ENCODE data around the gene ITPRID2. TPM values are rescaled to one million over a fixed set of nuclear protein-coding genes. Genes with fewer than 3 reads are reported as not detected.

ITPRID2 gene
- total and polyA plus RNA-seq, 12 donors, result 25.5 to 103 (median 79.8) TPM

GRCh38 chr2:181847198-181847556 is 44.4 kb upstream of the ITPRID2 start:
- Histone ChIP-seq H3K9me3 (replicated peaks in 1 of 3) (no peaks in the 10 kb centered on the region), H3K4me3 (no peak overlapping the region), H3K36me3 (replicated peaks in 1 of 2) (no peaks in the 10 kb centered on the region), H3K27ac (no peak overlapping the region), H3K27me3 (no peaks in the 10 kb centered on the region), H3K4me1 (replicated peaks in 1 of 2) (no peaks in the 10 kb centered on the region)
- TF ChIP-seq CTCF (IDR thresholded peaks at IDR 0.05) (no peak), POLR2A (IDR thresholded peaks at IDR 0.05) (no peak)
- intact Hi-C loops (cut with DNase I), result no loop called here
- no peak for DNase-seq

- Histone ChIP-seq H3K9me3 (replicated peaks in 1 of 3) (no peaks in the 10 kb centered on the region), H3K27me3 (no peaks in the 10 kb centered on the region), H3K27ac (no peak overlapping the region), H3K4me3 (no peak overlapping the region), H3K36me3 (replicated peaks in 1 of 2) (no peaks in the 10 kb centered on the region), H3K4me1 (replicated peaks in 1 of 2) (no peaks in the 10 kb centered on the region)
- intact Hi-C loops (cut with DNase I), result no loop called here
- no peak for DNase-seq
- TF ChIP-seq CTCF (IDR thresholded peaks at IDR 0.05) (no peak), POLR2A (IDR thresholded peaks at IDR 0.05) (no peak)
- WGBS, 4 donors, result 72 to 91% (median 80%) methylated on average over 2 of the region's 2 CpGs
These were observed 43.8 kb upstream of the ITPRID2 start for GRCh38 chr2:181847702-181848101.

GRCh38 chr2:181848261-181848886 is 43.2 kb upstream of the ITPRID2 start:
- no peak for DNase-seq
- Histone ChIP-seq H3K27me3 (no peaks in the 10 kb centered on the region), H3K27ac (no peak overlapping the region), H3K4me3 (no peak overlapping the region), H3K36me3 (replicated peaks in 1 of 2) (no peaks in the 10 kb centered on the region), H3K4me1 (replicated peaks in 1 of 2) (no peaks in the 10 kb centered on the region), H3K9me3 (replicated peaks in 1 of 3) (no peaks in the 10 kb centered on the region)
- TF ChIP-seq POLR2A (IDR thresholded peaks at IDR 0.05), result no peak
- TF ChIP-seq CTCF (IDR thresholded peaks at IDR 0.05), result no peak
- intact Hi-C loops (cut with DNase I), result no loop called here
- 61 to 73% (median 69%) methylated on average over 3 of the region's 3 CpGs for WGBS, 4 donors

GRCh38 chr2:181849601-181850000 is 41.9 kb upstream of the ITPRID2 start:
- no peaks in the 10 kb centered on the region for H3K4me1 ChIP-seq (replicated peaks in 1 of 2)
- H3K4me3 ChIP-seq, result no peak overlapping the region
- H3K36me3 ChIP-seq (replicated peaks in 1 of 2), result no peaks in the 10 kb centered on the region
- TF ChIP-seq CTCF (IDR thresholded peaks at IDR 0.05), result no peak
- H3K27me3 ChIP-seq, result no peaks in the 10 kb centered on the region
- WGBS, 4 donors, result 95 to 99% (median 97%) methylated on average over 1 of the region's 1 CpG
- intact Hi-C loops (cut with DNase I), result no loop called here
- no peaks in the 10 kb centered on the region for H3K9me3 ChIP-seq (replicated peaks in 1 of 3)
- H3K27ac ChIP-seq, result no peak overlapping the region
- DNase-seq, result no peak

All from adrenal gland (tissue), 12 donors.